K562 (cell line): Measurements from ENCODE around the gene TBC1D17. TPM values are rescaled to one million over a fixed set of nuclear protein-coding genes. Genes with fewer than 3 reads are reported as not detected.

Experiments used
- ATAC-seq: fragments of 200-7000 bp; cut with Tn5 transposase; 3 replicates; pipeline ENCODE4 v1.9.1; 2020; ENCODE audit warnings: moderate library complexity
- BruUV-seq: library from RNA; stranded (reverse); fragments of 400-500 nt; replicated peaks from 2 replicates; lab custom pipeline; 2021; lab: Mats Ljungman, UMichigan
- CTCF ChIA-PET: fragments of 300-600 bp; formaldehyde crosslinking; extraction: SDS; loops from one replicate; lab custom pipeline; 2021; ENCODE audit warnings: low intra/inter-chr PET ratio; lab: Yijun Ruan, JAX
- POLR2A ChIA-PET: fragments of 300-600, 350-650 bp; sonication (Branson Sonifier 250); formaldehyde crosslinking; extraction: SDS; loops from one replicate; lab custom pipeline; 2021; ENCODE audit warnings: antibody characterized with exemption, inconsistent platforms; lab: Yijun Ruan, JAX
- DNase-seq, 4 experiments: peaks; one replicate each; pipeline versions ENCODE4 v3.0.0 to v3.0.0-alpha.2; 2011 to 2018; ENCODE audit warnings: low spot score in 3 of 4, mixed read lengths in 3 of 4; ENCODE audit errors: extremely low read depth in 1 of 4
- FAIRE-seq: peaks from 2 replicates; lab custom pipeline; 2011; peaks lifted over from hg19 to GRCh38; lab: Jason Lieb, UNC
- H2AFZ ChIP-seq: 2 replicates; pipeline ENCODE4 v1.6.0; 2011; ENCODE audit warnings: low read depth, low read length, control low read depth, inconsistent platforms
- H3K27ac ChIP-seq: fragments of 200-600 bp; 3 replicates; pipeline ENCODE4 v1.8.0; 2011; ENCODE audit warnings: low read depth, mild to moderate bottlenecking, control low read depth, inconsistent platforms, low read length, moderate library complexity, mixed read lengths; ENCODE audit errors: extremely low read depth
- H3K27me3 ChIP-seq, 2 experiments: fragments of 300-600 bp in 1 of 2; 2 replicates in 1 of 2; 3 replicates in 1 of 2; pipeline versions ENCODE4 v1.6.0 to v1.8.0; 2011; ENCODE audit warnings: inconsistent platforms in 2 of 2, low read length in 2 of 2, mild to moderate bottlenecking in 1 of 2, mixed read lengths in 1 of 2, moderate library complexity in 1 of 2; ENCODE audit not compliant: control insufficient read depth in 2 of 2, insufficient read depth in 2 of 2
- H3K36me3 ChIP-seq: fragments of 300-600 bp; 3 replicates; pipeline ENCODE4 v1.8.0; 2011; ENCODE audit warnings: mild to moderate bottlenecking, low read length, inconsistent platforms; ENCODE audit not compliant: control insufficient read depth, insufficient read depth
- H3K4me1 ChIP-seq, 2 experiments: fragments of 200-600 bp in 1 of 2; replicated peaks in 1 of 2; 2 replicates in 1 of 2; 3 replicates in 1 of 2; pipeline versions ENCODE4 v1.5.1 to v1.8.0; 2011; ENCODE audit warnings: inconsistent platforms in 2 of 2, low read length in 2 of 2, mild to moderate bottlenecking in 1 of 2, mixed read lengths in 1 of 2, moderate library complexity in 1 of 2; ENCODE audit not compliant: control insufficient read depth in 2 of 2, insufficient read depth in 2 of 2
- H3K4me2 ChIP-seq: 2 replicates; pipeline ENCODE4 v1.6.1; 2011; ENCODE audit warnings: low read length, control low read depth, inconsistent platforms, mixed read lengths; ENCODE audit not compliant: insufficient read depth
- H3K4me3 ChIP-seq: fragments of 200-600 bp; sonication (generic), shearing (Covaris generic); 2 replicates; pipeline ENCODE4 v1.5.1; 2016; ENCODE audit warnings: control low read depth, inconsistent platforms
- H3K79me2 ChIP-seq: fragments of 200-600 bp; 3 replicates; pipeline ENCODE4 v1.8.0; 2011; ENCODE audit warnings: low read length, inconsistent platforms; ENCODE audit not compliant: control insufficient read depth, insufficient read depth
- H3K9ac ChIP-seq, 2 experiments: 2 replicates each; pipeline versions ENCODE4 v1.6.0 to v1.6.1; 2011; ENCODE audit warnings: low read depth in 2 of 2, low read length in 2 of 2, control low read depth in 1 of 2, inconsistent platforms in 1 of 2, mild to moderate bottlenecking in 1 of 2, mixed read lengths in 1 of 2; ENCODE audit not compliant: insufficient read depth in 1 of 2
- H3K9me1 ChIP-seq: one replicate; pipeline ENCODE4 v1.6.0; 2011; ENCODE audit warnings: inconsistent platforms, mild to moderate bottlenecking, low read length, moderate library complexity; ENCODE audit not compliant: control insufficient read depth, insufficient read depth
- H3K9me3 ChIP-seq: replicated peaks from 2 replicates; pipeline ENCODE4 v1.5.1; 2011; ENCODE audit warnings: low read depth, low read length, inconsistent platforms; ENCODE audit not compliant: control insufficient read depth, insufficient read depth
- H4K20me1 ChIP-seq: replicated peaks from 2 replicates; pipeline ENCODE4 v1.6.1; 2011; ENCODE audit warnings: low read length, inconsistent platforms, mixed read lengths; ENCODE audit not compliant: control insufficient read depth, insufficient read depth
- BRD4 ChIP-seq: fragments of 200-600 bp; sonication (generic); IDR thresholded peaks from 2 replicates; pipeline ENCODE4 v1.6.1; 2017; ENCODE audit warnings: inconsistent platforms
- CC2D1A ChIP-seq: fragments of 450-650 bp; IDR thresholded peaks from 2 replicates; pipeline ENCODE4 v1.6.1; 2017; ENCODE audit warnings: mild to moderate bottlenecking
- CUX1 ChIP-seq: fragments of 200-800 bp; sonication (Bioruptor generic); IDR thresholded peaks from 2 replicates; pipeline ENCODE4 v1.6.1; 2016; ENCODE audit warnings: missing genetic modification characterization, missing compliant biosample characterization
- E2F3 ChIP-seq: fragments of 250-450 bp; sonication (Bioruptor Pico); IDR thresholded peaks from 2 replicates; pipeline ENCODE4 v1.4.0; 2020; ENCODE audit warnings: mild to moderate bottlenecking
- FOXA1 ChIP-seq: fragments of 450-650 bp; IDR thresholded peaks from 2 replicates; pipeline ENCODE4 v1.6.1; 2016; ENCODE audit warnings: mild to moderate bottlenecking, borderline replicate concordance
- FOXJ3 ChIP-seq: sonication (generic); formaldehyde crosslinking; IDR thresholded peaks from 2 replicates; pipeline ENCODE4 v1.4.0; 2020; ENCODE audit warnings: mild to moderate bottlenecking, missing genetic modification reagents
- FOXK2 ChIP-seq, 2 experiments: fragments of 450-650 bp; IDR thresholded peaks in 1 of 2; conservative IDR thresholded peaks in 1 of 2; 2 replicates each; pipeline ENCODE4 v1.6.1; 2016; ENCODE audit warnings: low read depth in 2 of 2, mild to moderate bottlenecking in 1 of 2
- FOXP1 ChIP-seq: sonication (generic); formaldehyde crosslinking; IDR thresholded peaks from 2 replicates; pipeline ENCODE4 v1.8.0; 2022; ENCODE audit warnings: mild to moderate bottlenecking, missing genetic modification reagents
- HMBOX1 ChIP-seq: sonication (generic); IDR thresholded peaks from 2 replicates; pipeline ENCODE4 v1.6.1; 2016
- HMG20A ChIP-seq: fragments of 450-650 bp; formaldehyde crosslinking; conservative IDR thresholded peaks from 2 replicates; pipeline ENCODE4 v1.4.0; 2020; ENCODE audit warnings: mild to moderate bottlenecking, mixed read lengths
- JUN ChIP-seq, 2 experiments: sonication (generic) in 1 of 2; formaldehyde crosslinking in 1 of 2; IDR thresholded peaks; 2 replicates each; pipeline versions ENCODE4 v1.6.1 to v1.8.0; 2012 to 2022; ENCODE audit warnings: borderline replicate concordance in 2 of 2, mild to moderate bottlenecking in 2 of 2, improper control_type of control experiment in 1 of 2, low read depth in 1 of 2, low read length in 1 of 2, missing genetic modification reagents in 1 of 2
- MED1 ChIP-seq: sonication (generic); formaldehyde crosslinking; IDR thresholded peaks from 2 replicates; pipeline ENCODE4 v1.8.1; 2023; ENCODE audit warnings: missing genetic modification reagents, borderline replicate concordance
- SIN3A ChIP-seq, 2 experiments: fragments of 150-350 bp in 1 of 2; IDR thresholded peaks; 2 replicates each; pipeline ENCODE4 v1.6.1; 2011 to 2016; ENCODE audit warnings: borderline replicate concordance in 2 of 2, low read depth in 2 of 2, low read length in 2 of 2, mild to moderate bottlenecking in 2 of 2, moderate library complexity in 2 of 2; ENCODE audit not compliant: control insufficient read depth in 1 of 2
- U2AF1 ChIP-seq: fragments of 200-400 bp; formaldehyde crosslinking; optimal IDR thresholded peaks from 2 replicates; pipeline ENCODE3; 2017; ENCODE audit warnings: mild to moderate bottlenecking, low read depth, low read length, moderate library complexity
- ZFX ChIP-seq: sonication (generic); formaldehyde crosslinking; IDR thresholded peaks from 2 replicates; pipeline ENCODE4 v1.8.0; 2022; ENCODE audit warnings: mild to moderate bottlenecking, missing genetic modification reagents, moderate library complexity
- WGBS: fragments of 100-300 bp; shearing (Covaris generic); methylation state at CpG from one replicate; pipeline ENCODE4 v1.1.6; 2016; ENCODE audit warnings: low coverage, mixed read lengths; ENCODE audit not compliant: insufficient coverage; ENCODE audit errors: missing lambda C conversion rate; 5-methylcytosine and 5-hydroxymethylcytosine counted together
- in situ Hi-C: fragments of 300-500 bp; cut with MboI; formaldehyde crosslinking; loops from 4 replicates; pipeline ENCODE4 v1.15.0; 2018; ENCODE audit warnings: inconsistent platforms, mixed read lengths
- intact Hi-C: fragments of 100-400 bp; cut with micrococcal nuclease; formaldehyde crosslinking; loops from 2 replicates; pipeline ENCODE4 v1.14.2; 2022
- polyA plus RNA-seq, 8 experiments: library from polyadenylated mRNA; depleted of rRNA in 4 of 8; stranded (reverse) in 5 of 8; unstranded in 3 of 8; fragments of >200 nt; fragmentation: Nextera tagmentation in 2 of 8; fragmentation: Illumina TruSeq in 1 of 8; extraction: Ambion mirVana in 2 of 8; extraction: Trizol in 1 of 8; gene quantifications; 2 replicates each; pipeline versions ENCODE4 v1.2.1 to v1.2.3, GENCODE V29; 2011 to 2014; ENCODE audit warnings: inconsistent platforms in 1 of 8, missing spikeins in 1 of 8
- total RNA-seq, 7 experiments: library from RNA; depleted of rRNA in 6 of 7; stranded (reverse); fragments of >200 nt in 6 of 7; fragmentation: Illumina TruSeq in 2 of 7; extraction: Trizol in 2 of 7; gene quantifications; 2 replicates each; pipeline versions ENCODE4 v1.2.1 to v1.2.3, GENCODE V29; 2011 to 2021; ENCODE audit warnings: low replicate concordance in 1 of 7

TBC1D17 gene
- total and polyA plus RNA-seq, 9 of the 15 experiments (the other 6 are each of a cell fraction or from before 2014, with no cell fraction given) = 0.42 to 16.0 (median 3.8) TPM

DNA sequence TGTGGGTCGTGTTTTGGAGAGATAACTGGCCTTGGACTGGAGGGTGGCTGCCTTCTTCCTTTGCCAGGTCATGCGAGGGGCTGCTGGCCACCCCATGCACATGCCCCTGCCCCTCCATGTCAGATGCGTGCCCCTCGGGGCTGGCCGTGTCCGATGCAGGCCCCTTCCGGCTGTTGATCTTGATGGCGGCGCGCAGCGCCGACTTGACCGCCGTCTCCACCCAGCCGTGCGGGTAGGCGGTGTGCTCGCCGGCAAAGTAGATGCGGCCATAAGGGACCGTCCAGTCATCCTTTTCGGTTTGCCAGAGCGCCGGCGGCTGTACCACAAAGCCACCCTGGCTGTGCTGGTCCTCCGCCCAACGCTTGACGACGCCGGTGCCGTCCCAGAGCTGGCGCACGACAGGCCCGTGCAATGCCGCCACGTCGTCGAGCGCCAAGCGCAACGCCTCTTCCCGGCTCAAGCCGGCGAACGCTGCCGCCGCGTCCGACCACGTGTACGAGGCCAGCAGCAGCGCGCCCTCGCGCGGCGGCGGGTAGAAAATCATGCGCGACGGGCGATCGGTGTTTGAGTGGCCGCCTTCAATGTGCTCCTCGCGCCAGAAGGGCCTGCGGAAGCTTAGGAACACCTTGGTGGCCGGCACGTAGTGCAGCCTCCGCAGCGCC is 12.3 kb downstream of the TBC1D17 start:
- H3K27ac ChIP-seq = peak overlapping the region; percentile 89
- ATAC-seq (peak; percentile 86), DNase-seq (peak; percentile 64 to 95 (median 68)), FAIRE-seq (peak; percentile 93)
- H2AFZ ChIP-seq = peak overlapping the region; percentile 100
- H3K9me1 ChIP-seq = peaks cover 3% of the 10 kb centered on the region
- in situ Hi-C loops = loop anchor here (5.0 kb wide), 1 partner anchor 92 kb away; no protein-coding TSS in a partner anchor
- peak overlapping the region; percentile 47 for H3K4me3 ChIP-seq
- no peaks in the 10 kb centered on the region for H3K79me2 ChIP-seq
- peaks cover 12 to 49% of the 10 kb centered on the region in 2 experiments for H3K4me1 ChIP-seq
- H3K9ac ChIP-seq = peak overlapping the region; percentile 74 to 90
- no peaks in the 10 kb centered on the region for H3K9me3 ChIP-seq
- no peaks in the 10 kb centered on the region for H4K20me1 ChIP-seq
- peak overlapping the region; percentile 92 for H3K4me2 ChIP-seq
- WGBS = 3% methylated on average over 71 of the region's 71 CpGs
- peaks cover 2% of the 10 kb centered on the region; the same call in 2 of the 3 replicates for H3K36me3 ChIP-seq
- ChIA-PET POLR2A (interaction anchor here (0.6 to 1.6 kb wide), 13 partner anchors 13 to 1566 kb away, joined by 3 to 11 read pairs (median 3); partner anchors contain the start of genes AKT1S1, ATF5, NUP62 and PTOV1), CTCF (interaction anchor here (0.6 to 0.7 kb wide), 2 partner anchors 53 to 354 kb away, joined by 5 to 6 read pairs; no protein-coding TSS in a partner anchor)
- peaks cover 2 to 3% of the 10 kb centered on the region in 2 experiments; a peak in 3 of 5 replicates for H3K27me3 ChIP-seq
- intact Hi-C loops = no loop called here
- no TSS peak for BruUV-seq
- TF ChIP-seq U2AF1 (peak; percentile 98), FOXA1 (no peak), MED1 (CRISPR knock-in tag) (no peak), FOXK2 (conservative IDR thresholded peaks at IDR 0.05 in 1 of 2, IDR thresholded peaks at IDR 0.05 in 1 of 2; ENCODE audit: low read depth in 2 of 2) (peak; percentile 52 to 70; a peak in 2 of 4 replicates), CUX1 (CRISPR knock-in tag) (no peak), FOXP1 (CRISPR knock-in tag) (peak; percentile 100), BRD4 (0 out of 2 replicates have a peak, but pooled peaks have one; percentile 50), JUN (IDR thresholded peaks at IDR 0.05; ENCODE audit: borderline replicate concordance, low read depth, low read length) (peak; percentile 84; the same call in 1 of the 2 replicates), JUN (CRISPR knock-in tag; IDR thresholded peaks at IDR 0.05; ENCODE audit: borderline replicate concordance) (peak; percentile 98), FOXJ3 (CRISPR knock-in tag) (no peak), ZFX (CRISPR knock-in tag) (peak; percentile 99), E2F3 (CRISPR knock-in tag) (peak; percentile 56; the same call in 1 of the 2 replicates), HMG20A (no peak), HMBOX1 (no peak), SIN3A (IDR thresholded peaks at IDR 0.05; ENCODE audit: borderline replicate concordance in 2 of 2, control insufficient read depth in 1 of 2, low read depth in 2 of 2, low read length in 2 of 2) (peak in 1 of 2 experiments; percentile 87; a peak in 2 of 4 replicates), CC2D1A (no peak)
